Astrocyte of the cerebellum (primary cell): ENCODE results near the gene PAK2.
"Not testable (repeated sequence)": the region's sequence is repeated elsewhere in the genome, so short reads cannot be mapped to it uniquely, and the experiment has no call there.

Experiments used
- DNase-seq: peaks from one replicate; pipeline ENCODE4 v3.0.0-alpha.2; 2011; ENCODE audit warnings: low read depth
- H3K4me3 ChIP-seq: 2 replicates; pipeline ENCODE4 v1.5.1; 2011; ENCODE audit warnings: mild to moderate bottlenecking, low read depth, low read length, moderate library complexity
- CTCF ChIP-seq: IDR thresholded peaks from 2 replicates; pipeline ENCODE4 v1.5.1; 2012; ENCODE audit warnings: low read length, low read depth, moderate library complexity, mild to moderate bottlenecking; ENCODE audit errors: missing control alignments
- in situ Hi-C: cut with HindIII; loops from 2 replicates; pipeline ENCODE4 v1.10.0; 2017; ENCODE audit warnings: low sequenced_read_pairs

Gene PAK2

GRCh38 chr3:196849180-196849741, 109.6 kb downstream of the PAK2 start:
- in situ Hi-C loops = no loop called here
- H3K4me3 ChIP-seq = no peak overlapping the region
- no peak for TF ChIP-seq CTCF
- DNase-seq = no peak

DNA sequence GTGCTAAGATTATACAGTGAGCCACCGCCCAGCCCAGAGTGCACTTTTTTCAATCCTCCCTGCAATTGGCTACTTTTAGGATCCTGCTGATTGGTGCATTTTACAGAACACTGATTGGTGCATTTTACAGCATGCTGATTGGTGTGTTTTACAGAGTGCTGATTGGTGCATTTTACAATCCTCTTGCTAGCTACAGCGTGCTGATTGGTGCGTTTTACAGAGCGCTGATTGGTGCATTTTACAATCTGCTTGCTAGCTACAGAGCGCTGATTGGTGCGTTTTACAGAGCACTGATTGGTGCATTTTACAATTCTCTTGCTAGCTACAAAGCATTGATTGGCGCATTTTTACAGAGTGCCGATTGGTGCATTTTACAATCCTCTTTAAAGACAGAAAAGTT, 123.3 kb downstream of the PAK2 start:
- in situ Hi-C loops = loop anchor here (10.0 kb wide), 1 partner anchor 168 kb away; no protein-coding TSS in a partner anchor
- not testable (repeated sequence) for H3K4me3 ChIP-seq, DNase-seq

- peak overlapping the region; percentile 90 for H3K4me3 ChIP-seq
- TF ChIP-seq CTCF = no peak
- no peak for DNase-seq
- in situ Hi-C loops = loop anchor here (10.0 kb wide), 1 partner anchor 172 kb away; no protein-coding TSS in a partner anchor
Observed at GRCh38 chr3:196867155-196867506, 127.5 kb downstream of the PAK2 start.

DNA sequence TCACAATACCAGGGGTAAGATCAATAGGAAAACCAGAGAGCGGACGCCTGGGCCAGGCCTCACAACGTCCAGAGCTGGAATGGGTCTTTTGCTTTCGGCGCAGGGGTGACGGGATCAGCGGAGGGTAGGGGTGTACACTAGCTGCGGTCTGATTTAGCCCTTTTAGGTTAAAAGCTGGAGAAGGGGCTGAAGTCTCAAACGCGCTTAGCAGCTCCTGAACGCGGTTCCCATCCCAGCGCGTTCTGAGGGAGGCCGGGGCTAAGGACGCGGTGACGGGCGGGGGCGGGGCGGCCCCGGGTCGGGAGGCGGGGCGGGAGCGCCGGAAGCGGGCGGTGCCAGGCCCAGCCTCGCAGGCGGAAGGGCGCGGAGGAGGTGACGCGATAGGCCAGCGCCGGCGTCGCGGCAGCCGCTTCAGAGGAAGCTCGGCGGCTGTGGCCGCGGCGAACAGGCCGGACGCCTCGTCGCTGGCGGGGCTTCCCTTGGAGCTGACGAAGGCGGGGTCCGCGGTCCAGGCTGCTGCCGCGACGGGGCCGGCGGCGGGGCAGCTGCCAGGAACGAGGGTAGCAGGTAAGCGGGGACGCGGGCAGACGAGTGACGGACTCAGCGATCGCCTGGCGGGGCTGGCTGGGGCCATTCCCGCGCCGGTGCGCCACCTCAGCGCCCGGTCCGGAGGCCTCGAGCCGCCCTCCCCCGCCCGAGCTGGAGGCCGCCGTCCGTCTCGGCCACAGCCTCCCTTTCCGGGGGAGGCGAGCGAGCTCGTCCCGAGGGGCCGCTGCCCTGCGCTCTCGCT, 128.0 kb downstream of the PAK2 start, which contains the start of gene SENP5:
Gene SENP5, plus strand, starts transcription at position 414 of the 790 bp plus-strand sequence. CDS start 17,262 bp downstream, outside the sequence.
- H3K4me3 ChIP-seq = peak within 1 kb of the TSS; percentile 90
- TF ChIP-seq CTCF = no peak
- in situ Hi-C loops = loop anchor here (10.0 kb wide), 1 partner anchor 173 kb away; no protein-coding TSS in a partner anchor
- peak; percentile 68 for DNase-seq

DNA sequence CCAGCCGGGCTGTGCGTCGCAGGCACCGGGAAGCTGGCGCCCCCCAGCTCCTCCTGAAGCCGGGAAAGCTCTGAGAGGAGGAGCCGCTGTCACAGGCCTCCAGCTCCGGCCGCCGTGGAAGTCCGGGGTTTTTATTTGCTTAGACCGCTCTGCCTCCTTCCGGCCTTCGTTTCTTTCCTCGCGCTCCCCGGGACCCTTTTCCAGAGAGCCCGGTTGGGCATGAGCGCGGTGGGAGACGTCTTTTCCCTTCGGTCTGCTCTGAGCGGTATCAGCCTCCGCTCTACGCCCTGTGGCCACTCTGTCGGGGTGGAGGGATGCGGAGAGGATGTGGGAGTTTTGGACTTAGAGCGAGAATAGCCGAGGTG, 128.6 kb downstream of the PAK2 start:
- no peak for DNase-seq
- TF ChIP-seq CTCF = no peak
- in situ Hi-C loops = loop anchor here (10.0 kb wide), 1 partner anchor 173 kb away; no protein-coding TSS in a partner anchor
- H3K4me3 ChIP-seq = peak overlapping the region; percentile 90

DNA sequence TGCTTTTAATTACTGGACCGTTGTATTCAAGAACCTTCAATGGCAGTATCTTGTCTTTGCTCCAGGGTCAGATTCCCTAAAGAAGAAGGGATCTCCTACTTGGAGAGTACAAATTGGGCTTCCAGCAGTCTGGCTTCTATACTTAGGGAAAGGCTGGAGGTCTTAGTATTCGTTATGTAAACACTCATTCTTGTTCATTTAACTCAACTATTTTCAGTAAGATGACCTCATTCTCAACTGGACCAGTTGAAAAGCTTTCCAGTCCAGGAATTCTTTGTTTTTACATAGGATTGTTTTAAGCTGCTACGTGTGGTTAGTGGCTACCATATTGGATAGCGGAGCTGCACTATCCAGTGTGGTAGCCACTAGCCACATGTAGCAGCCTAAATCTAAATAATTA, 132.7 kb downstream of the PAK2 start:
- H3K4me3 ChIP-seq = no peak overlapping the region
- no peak for DNase-seq
- no peak for TF ChIP-seq CTCF
- in situ Hi-C loops = no loop called here

DNA sequence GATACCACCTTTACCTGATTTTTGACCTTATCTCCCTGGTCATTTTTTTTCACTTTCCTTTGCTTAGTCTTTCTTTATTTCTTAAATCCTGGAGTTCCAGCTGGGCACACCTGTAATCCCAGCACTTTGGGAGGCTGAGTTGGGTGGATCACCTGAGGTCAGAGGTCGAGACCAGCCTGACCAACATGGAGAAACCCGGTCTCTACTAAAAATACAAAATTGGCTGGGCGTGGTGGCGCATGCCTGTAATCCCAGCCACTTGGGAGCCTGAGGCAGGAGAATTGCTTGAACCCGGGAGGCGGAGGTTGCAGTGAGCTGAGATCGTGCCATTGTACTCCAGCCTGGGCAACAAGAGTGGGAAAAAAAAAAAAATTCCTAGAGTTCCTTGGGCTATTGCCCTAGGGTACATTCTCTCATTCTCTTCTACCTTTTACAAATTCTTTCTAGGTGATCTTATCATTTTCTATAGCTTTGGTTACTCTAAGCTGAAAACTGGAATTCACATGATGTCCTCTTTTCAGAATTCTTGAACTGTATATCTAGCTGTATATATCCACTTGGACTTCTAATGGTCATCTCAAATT, 134.9 kb downstream of the PAK2 start:
- DNase-seq, H3K4me3 ChIP-seq, in situ Hi-C loops: not testable (repeated sequence)
